PC-3 (cell line): ENCODE data around the gene RAB8A.

Experiments used
- EZH2 ChIP-seq: fragments of 300-600 bp; sonication (generic); IDR thresholded peaks from one replicate; pipeline ENCODE4 v1.6.1; 2017; ENCODE audit warnings: antibody characterized with exemption, mild to moderate bottlenecking, low read length; ENCODE audit not compliant: unreplicated experiment
- EZH2phosphoT487 ChIP-seq: fragments of 300-600 bp; sonication (generic); IDR thresholded peaks from 2 replicates; pipeline ENCODE4 v1.6.1; 2018; ENCODE audit warnings: mild to moderate bottlenecking, antibody characterized with exemption, low read length, borderline replicate concordance
- TF ChIP-seq, protein P1 (sequence below): fragments of 300-600 bp; sonication (generic); conservative IDR thresholded peaks from 2 replicates; pipeline ENCODE4 v1.5.1; 2017; ENCODE audit warnings: antibody characterized with exemption, low read depth, mild to moderate bottlenecking, low read length

DNA sequence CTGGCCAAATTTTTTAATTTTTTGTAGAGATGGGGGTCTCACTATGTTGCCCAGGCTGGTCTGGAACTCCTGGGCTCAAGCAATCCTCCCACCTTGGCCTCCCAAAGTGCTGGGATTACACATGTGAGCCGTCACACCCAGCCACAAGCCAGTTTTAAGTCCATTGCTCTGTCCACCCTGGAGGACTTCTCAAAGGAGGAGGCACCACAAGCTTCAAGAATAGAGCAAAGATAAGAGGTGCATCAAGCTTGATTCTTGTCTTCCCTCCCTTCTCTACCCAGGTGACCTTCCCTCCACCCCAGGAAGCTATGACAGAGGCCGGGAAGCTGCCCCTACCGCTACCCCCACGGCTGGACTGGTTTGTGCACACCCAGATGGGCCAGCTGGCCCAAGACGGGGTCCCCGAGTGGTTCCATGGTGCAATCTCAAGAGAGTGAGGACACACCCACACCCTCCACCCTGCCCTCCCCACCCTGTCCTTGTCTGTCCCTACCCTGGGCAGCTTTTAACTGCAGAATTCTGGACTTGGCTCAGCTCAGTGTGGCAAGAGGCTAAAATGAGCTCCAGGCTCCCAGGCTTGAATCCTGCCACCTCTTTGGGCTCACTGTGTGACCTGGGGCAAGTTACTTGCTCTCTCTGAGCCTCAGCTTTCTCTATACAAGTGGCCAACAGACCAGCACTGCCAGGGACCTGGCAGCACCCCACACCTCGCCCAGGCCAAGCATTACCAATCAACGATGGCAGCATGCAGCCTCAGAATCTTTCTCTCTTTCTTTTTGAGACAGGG lies 36.9 kb downstream of the RAB8A start:
- TF ChIP-seq, protein P1, sequence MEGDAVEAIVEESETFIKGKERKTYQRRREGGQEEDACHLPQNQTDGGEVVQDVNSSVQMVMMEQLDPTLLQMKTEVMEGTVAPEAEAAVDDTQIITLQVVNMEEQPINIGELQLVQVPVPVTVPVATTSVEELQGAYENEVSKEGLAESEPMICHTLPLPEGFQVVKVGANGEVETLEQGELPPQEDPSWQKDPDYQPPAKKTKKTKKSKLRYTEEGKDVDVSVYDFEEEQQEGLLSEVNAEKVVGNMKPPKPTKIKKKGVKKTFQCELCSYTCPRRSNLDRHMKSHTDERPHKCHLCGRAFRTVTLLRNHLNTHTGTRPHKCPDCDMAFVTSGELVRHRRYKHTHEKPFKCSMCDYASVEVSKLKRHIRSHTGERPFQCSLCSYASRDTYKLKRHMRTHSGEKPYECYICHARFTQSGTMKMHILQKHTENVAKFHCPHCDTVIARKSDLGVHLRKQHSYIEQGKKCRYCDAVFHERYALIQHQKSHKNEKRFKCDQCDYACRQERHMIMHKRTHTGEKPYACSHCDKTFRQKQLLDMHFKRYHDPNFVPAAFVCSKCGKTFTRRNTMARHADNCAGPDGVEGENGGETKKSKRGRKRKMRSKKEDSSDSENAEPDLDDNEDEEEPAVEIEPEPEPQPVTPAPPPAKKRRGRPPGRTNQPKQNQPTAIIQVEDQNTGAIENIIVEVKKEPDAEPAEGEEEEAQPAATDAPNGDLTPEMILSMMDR, result no peak
- TF ChIP-seq EZH2 (no peak), EZH2phosphoT487 (no peak)
